ENCODE measurements around the gene MAP2K7. TPM values are rescaled to one million over a fixed set of nuclear protein-coding genes. Genes with fewer than 3 reads are reported as not detected.

The MAP2K7 gene
- total RNA-seq, 3 donors from 2014 or later: 13.3 to 17.1 (median 13.8) TPM

DNA sequence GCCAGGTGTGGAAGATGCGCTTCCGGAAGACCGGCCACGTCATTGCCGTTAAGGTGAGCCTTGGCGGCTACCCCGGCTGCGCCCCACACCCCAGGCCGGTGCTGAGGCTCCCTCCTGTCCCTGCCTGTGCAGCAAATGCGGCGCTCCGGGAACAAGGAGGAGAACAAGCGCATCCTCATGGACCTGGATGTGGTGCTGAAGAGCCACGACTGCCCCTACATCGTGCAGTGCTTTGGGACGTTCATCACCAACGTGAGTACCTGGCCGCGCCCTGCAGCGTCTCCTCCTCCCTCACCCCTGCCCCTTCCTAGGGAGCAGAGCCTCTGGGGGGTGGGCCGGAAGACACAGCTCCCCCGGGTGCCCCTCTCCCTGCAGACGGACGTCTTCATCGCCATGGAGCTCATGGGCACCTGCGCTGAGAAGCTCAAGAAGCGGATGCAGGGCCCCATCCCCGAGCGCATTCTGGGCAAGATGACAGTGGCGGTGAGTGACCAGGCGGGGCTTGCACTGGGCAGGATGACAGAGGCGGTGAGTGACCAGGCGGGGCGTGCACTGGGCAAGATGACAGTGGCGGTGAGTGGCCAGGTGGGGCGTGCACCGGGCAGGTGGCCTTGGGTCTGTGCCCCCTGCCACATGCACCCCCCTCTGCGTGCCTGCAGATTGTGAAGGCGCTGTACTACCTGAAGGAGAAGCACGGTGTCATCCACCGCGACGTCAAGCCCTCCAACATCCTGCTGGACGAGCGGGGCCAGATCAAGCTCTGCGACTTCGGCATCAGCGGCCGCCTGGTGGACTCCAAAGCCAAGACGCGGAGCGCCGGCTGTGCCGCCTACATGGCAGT is 6.9 kb downstream of the MAP2K7 start:
- Histone ChIP-seq H3K9me3 (no peaks in the 10 kb centered on the region), H3K36me3 (peaks cover 27% of the 10 kb centered on the region), H3K4me3 (no peak overlapping the region), H3K27me3 (peaks cover 0 to 5% of the 10 kb centered on the region in 2 donors), H3K27ac (no peak overlapping the region), H3K4me1 (peaks cover 0 to 3% of the 10 kb centered on the region in 2 donors)
- no peak for DNase-seq (ENCODE audit: low spot score in 2 of 2)
- no peak for TF ChIP-seq POLR2A (IDR thresholded peaks at IDR 0.05)
- no peak for TF ChIP-seq POLR2AphosphoS5 (IDR thresholded peaks at IDR 0.05)
- TF ChIP-seq, protein P1, sequence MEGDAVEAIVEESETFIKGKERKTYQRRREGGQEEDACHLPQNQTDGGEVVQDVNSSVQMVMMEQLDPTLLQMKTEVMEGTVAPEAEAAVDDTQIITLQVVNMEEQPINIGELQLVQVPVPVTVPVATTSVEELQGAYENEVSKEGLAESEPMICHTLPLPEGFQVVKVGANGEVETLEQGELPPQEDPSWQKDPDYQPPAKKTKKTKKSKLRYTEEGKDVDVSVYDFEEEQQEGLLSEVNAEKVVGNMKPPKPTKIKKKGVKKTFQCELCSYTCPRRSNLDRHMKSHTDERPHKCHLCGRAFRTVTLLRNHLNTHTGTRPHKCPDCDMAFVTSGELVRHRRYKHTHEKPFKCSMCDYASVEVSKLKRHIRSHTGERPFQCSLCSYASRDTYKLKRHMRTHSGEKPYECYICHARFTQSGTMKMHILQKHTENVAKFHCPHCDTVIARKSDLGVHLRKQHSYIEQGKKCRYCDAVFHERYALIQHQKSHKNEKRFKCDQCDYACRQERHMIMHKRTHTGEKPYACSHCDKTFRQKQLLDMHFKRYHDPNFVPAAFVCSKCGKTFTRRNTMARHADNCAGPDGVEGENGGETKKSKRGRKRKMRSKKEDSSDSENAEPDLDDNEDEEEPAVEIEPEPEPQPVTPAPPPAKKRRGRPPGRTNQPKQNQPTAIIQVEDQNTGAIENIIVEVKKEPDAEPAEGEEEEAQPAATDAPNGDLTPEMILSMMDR (IDR thresholded peaks at IDR 0.05): no peak
- intact Hi-C loops (cut with DNase I; ENCODE audit: low total_unique reads): no loop called here

DNA sequence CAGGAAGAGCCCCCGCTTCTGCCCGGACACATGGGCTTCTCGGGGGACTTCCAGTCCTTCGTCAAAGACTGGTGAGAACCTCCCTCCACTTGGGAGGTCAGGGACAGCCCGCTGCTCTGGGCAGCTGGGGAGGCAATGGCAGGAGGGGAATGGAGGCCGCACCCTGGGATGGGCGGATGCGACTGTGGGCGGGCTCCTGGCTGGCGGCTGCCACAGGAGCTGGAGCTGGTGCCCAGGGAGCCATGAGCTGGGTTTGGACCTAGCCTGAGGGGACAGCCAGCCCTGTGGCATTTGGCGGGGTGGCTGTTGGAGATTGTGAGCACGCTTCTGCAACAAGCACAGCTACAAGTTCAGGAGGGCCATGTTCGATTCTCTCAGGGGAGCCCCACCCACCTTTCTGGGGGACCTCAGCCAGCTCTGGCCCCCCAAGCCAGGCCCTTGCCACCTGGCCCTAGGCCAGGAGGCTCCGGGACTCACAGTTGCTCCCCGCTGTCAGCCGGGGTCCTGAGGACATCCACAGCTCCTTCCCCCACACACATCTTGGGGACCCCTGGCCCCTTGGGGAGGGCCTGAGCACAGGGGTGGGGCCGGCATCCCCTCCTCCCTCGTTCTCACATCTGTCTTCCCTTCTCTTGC is 7.9 kb downstream of the MAP2K7 start:
- H3K4me3 ChIP-seq: no peak overlapping the region
- no peak overlapping the region for H3K27ac ChIP-seq
- TF ChIP-seq POLR2AphosphoS5 (IDR thresholded peaks at IDR 0.05) (no peak), POLR2A (IDR thresholded peaks at IDR 0.05) (no peak)
- TF ChIP-seq, protein P1 (IDR thresholded peaks at IDR 0.05): no peak
- H3K36me3 ChIP-seq: peaks cover 27% of the 10 kb centered on the region
- intact Hi-C loops (cut with DNase I; ENCODE audit: low total_unique reads): no loop called here
- H3K9me3 ChIP-seq: no peaks in the 10 kb centered on the region
- peaks cover 3 to 9% of the 10 kb centered on the region in 2 donors for H3K4me1 ChIP-seq
- no peak for DNase-seq (ENCODE audit: low spot score in 2 of 2)
- peaks cover 7 to 16% of the 10 kb centered on the region in 2 donors for H3K27me3 ChIP-seq

DNA sequence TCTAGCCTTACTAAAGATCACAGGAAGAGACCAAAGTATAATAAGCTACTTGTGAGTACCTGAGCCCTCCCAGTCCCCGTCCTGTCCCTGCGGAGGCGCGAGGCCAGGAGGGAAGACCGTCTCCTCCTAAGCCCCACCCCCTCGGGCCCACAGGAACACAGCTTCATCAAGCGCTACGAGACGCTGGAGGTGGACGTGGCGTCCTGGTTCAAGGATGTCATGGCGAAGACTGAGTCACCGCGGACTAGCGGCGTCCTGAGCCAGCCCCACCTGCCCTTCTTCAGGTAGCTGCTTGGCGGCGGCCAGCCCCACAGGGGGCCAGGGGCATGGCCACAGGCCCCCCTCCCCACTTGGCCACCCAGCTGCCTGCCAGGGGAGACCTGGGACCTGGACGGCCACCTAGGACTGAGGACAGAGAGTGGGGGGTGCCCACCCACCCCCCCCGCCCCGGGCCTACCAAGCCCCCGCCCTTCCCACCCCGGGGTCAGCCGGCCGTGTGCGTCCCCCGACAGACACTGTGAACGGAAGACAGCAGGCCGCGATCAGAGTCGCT is 8.5 kb downstream of the MAP2K7 start:
- Histone ChIP-seq H3K36me3 (peaks cover 27% of the 10 kb centered on the region), H3K4me3 (no peak overlapping the region), H3K27me3 (peaks cover 7 to 21% of the 10 kb centered on the region in 2 donors), H3K9me3 (no peaks in the 10 kb centered on the region), H3K27ac (no peak overlapping the region), H3K4me1 (peaks cover 5 to 15% of the 10 kb centered on the region in 2 donors)
- no peak for DNase-seq (ENCODE audit: low spot score in 2 of 2)
- intact Hi-C loops (cut with DNase I; ENCODE audit: low total_unique reads): no loop called here
- TF ChIP-seq POLR2AphosphoS5 (IDR thresholded peaks at IDR 0.05): no peak
- no peak for TF ChIP-seq POLR2A (IDR thresholded peaks at IDR 0.05)
- TF ChIP-seq, protein P1 (IDR thresholded peaks at IDR 0.05): no peak

DNA sequence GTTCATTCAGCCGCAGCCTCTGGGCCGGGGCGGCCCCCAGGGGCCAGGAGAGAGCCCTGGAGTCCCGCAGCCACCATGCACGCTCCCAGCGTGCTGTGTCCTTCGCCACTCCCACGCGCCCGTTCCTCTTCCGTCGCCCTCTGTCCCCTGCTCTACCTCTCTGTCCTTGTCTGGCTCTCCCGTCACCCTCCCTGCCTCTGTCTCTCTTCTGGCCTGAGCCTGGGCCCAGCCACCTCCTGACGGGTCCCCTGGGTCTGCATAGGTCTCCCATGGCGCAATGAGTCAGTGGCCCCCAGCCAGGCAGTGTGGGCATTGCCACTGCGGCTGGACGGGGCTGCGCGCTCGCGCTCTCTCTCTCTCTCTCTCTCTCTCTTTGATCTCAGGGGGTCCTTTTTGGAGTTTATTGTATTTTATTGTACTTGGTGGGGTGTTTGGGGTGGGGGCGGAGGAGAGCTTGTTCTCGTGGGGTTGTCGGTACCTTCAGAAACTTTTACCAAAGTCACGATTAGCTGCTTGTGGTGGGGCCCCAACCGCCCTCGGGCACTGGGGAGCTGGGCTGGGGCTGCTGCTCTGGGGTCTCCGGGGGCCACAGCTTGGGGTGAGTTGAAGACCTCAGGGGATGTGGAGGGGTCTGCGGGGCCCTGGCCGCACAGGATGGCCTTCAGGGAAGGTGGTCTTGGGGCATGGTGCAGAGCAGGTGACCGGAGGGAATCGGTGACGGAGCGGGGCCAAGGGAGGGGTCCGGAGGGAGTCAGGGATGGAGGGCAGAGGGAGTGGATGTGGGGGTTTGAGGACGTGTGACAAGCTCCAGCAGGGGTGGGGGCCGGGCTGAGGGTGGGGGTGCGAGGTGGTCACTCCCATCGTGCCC is 9.3 kb downstream of the MAP2K7 start:
- TF ChIP-seq POLR2AphosphoS5 (IDR thresholded peaks at IDR 0.05) (no peak), POLR2A (IDR thresholded peaks at IDR 0.05) (no peak)
- TF ChIP-seq, protein P1 (IDR thresholded peaks at IDR 0.05): no peak
- H3K27ac ChIP-seq: no peak overlapping the region
- DNase-seq (ENCODE audit: low spot score in 2 of 2): no peak

More for the DNA sequence above, 9.3 kb downstream of the MAP2K7 start:
- intact Hi-C loops (cut with DNase I; ENCODE audit: low total_unique reads): no loop called here
- Histone ChIP-seq H3K4me3 (no peak overlapping the region), H3K4me1 (peaks cover 9 to 20% of the 10 kb centered on the region in 2 donors), H3K27me3 (peaks cover 7 to 29% of the 10 kb centered on the region in 2 donors), H3K9me3 (no peaks in the 10 kb centered on the region), H3K36me3 (peaks cover 27% of the 10 kb centered on the region)
